Erythroblast (primary cell): ENCODE measurements around the gene MAP3K2.

ENCODE experiments used
- DNase-seq, 2 experiments: peaks; one replicate each; lab custom pipeline; 2025; lab: John Stamatoyannopoulos, UW
- GATA1 ChIP-seq: IDR thresholded peaks from 2 replicates; pipeline ENCODE4 v1.6.1; 2011; ENCODE audit warnings: low read depth, mild to moderate bottlenecking, control low read depth, low read length, moderate library complexity
- POLR2A ChIP-seq: IDR thresholded peaks from 2 replicates; pipeline ENCODE4 v1.6.1; 2011; ENCODE audit warnings: mild to moderate bottlenecking, low read length

MAP3K2 gene

DNA sequence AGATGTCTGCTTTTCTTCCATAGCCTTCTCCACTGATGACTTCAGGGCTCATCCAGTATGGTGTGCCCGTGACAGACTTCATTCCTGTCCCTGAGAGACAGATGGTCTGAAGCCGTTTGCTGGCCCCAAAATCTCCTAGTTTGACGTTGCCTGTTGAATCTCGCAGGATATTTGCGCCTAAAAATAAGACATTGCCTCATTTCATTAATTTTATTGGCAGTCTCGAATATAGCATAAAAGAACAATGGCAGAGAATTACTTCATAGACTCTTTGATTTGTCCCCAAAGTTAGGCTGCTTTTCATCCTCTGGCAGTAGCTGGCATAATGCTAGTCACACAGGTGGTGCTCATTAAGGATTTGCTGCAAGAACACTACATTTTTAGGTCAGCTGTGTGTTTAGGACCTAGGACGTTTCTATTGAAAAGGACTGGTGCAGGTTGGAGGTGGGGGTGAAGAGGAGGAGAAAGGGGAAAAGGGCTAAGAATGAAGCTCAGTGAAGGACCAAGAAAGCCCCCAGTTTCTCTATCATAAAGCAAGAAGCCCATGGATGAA lies 79.1 kb downstream of the MAP3K2 start:
- no peak for DNase-seq
- TF ChIP-seq GATA1: no peak
- TF ChIP-seq POLR2A: no peak

GRCh38 chr2:127305990-127306585 lies 81.7 kb downstream of the MAP3K2 start:
- no peak for DNase-seq
- TF ChIP-seq POLR2A (no peak), GATA1 (no peak)

DNA sequence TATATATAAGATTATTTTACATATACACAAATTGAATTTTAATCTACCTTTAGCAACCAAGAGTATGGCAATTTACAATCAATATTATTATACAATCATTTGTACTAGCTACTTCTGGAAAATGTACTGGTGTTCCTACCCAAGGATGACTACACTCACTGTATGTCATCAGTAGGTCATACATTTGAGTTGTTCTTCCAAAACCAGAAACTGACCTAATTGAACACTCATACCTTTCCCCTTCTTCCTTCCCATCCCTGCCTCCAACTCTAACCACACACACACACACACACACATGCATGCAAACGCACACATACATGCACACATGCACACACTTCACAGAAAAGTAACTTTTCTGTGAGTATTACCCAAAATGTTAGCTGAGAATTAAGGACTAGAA lies 85.6 kb downstream of the MAP3K2 start:
- DNase-seq: no peak
- TF ChIP-seq GATA1: no peak
- no peak for TF ChIP-seq POLR2A

- TF ChIP-seq GATA1 (no peak), POLR2A (peak; percentile 79)
- peak; percentile 87 for DNase-seq
These were observed 93.8 kb downstream of the MAP3K2 start, which contains the start of gene ERCC3 for GRCh38 chr2:127293748-127294562. TSS of gene ERCC3 (minus strand) at chr2:127294144. CDS start at chr2:127294081, 63 bp downstream.

- TF ChIP-seq GATA1: no peak
- TF ChIP-seq POLR2A: no peak
- no peak for DNase-seq
These were observed 94.4 kb downstream of the MAP3K2 start for GRCh38 chr2:127293386-127293747.

- DNase-seq: no peak
- TF ChIP-seq POLR2A: no peak
- no peak for TF ChIP-seq GATA1
These were observed 99.5 kb downstream of the MAP3K2 start for GRCh38 chr2:127288274-127288673.

DNA sequence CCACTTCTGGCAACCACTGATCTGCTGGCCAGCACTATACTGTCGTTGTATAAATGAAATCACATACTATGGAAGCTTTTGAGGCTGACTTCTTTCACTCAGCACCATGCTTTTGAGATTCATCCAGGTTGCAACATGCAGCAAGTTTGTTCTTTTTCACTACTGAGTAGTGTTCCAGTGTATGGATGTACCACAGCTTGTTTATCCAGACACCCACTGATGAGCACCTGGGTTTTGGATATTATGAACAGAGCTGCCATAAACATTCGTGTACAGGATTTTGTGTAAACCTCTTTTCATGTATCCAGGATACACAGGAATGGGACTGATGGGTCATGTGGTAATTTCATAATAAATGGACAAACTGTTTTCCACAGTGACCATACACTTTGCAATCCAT lies 104.5 kb downstream of the MAP3K2 start:
- DNase-seq: no peak
- TF ChIP-seq GATA1 (no peak), POLR2A (no peak)

GRCh38 chr2:127280693-127281092 lies 107.1 kb downstream of the MAP3K2 start:
- no peak for DNase-seq
- no peak for TF ChIP-seq POLR2A
- TF ChIP-seq GATA1: no peak

GRCh38 chr2:127279781-127280180 lies 108.0 kb downstream of the MAP3K2 start:
- no peak for DNase-seq
- TF ChIP-seq POLR2A (no peak), GATA1 (no peak)

GRCh38 chr2:127278959-127279358 lies 108.8 kb downstream of the MAP3K2 start:
- no peak for DNase-seq
- TF ChIP-seq GATA1 (no peak), POLR2A (no peak)

DNA sequence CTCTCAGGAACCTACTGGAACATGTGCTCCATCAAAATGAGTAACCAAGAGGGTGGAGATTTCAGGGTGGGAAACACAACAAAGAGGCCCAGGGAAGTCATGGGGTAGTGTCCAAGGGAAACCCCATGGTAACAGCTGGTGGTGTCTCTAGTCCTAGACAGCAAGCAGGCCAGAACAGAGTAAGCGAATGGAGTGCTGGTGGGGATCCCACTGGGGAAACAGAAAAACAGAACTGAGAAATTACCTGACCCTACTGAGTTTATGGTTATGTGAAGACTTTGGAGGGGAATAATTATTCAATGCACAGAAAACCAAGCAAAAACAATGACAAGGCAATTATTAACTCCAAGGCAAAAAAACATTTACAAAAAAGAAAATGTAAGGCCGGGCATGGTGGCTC lies 110.7 kb downstream of the MAP3K2 start:
- DNase-seq: peak; percentile 10 to 34
- no peak for TF ChIP-seq GATA1
- no peak for TF ChIP-seq POLR2A

DNA sequence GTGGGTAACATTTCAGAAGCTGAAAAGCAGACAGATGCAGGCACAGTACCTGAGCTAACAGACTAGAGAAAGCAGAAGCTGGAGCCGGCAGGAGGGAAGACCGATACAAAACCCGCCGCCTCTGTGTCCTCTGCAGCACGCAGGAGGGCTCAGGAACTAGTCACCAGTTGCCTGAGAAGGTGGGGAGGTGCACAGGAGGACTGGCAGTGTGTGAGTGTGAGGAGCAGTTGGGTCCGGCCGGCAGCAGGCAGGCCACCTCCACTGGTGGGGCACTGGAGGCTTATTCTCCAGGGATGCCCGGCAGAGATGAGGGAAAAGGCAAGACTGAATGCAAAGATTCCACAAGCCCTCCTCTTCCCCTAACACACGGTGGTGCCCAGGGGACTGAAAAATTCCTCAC lies 112.0 kb downstream of the MAP3K2 start:
- TF ChIP-seq POLR2A (no peak), GATA1 (no peak)
- no peak for DNase-seq

DNA sequence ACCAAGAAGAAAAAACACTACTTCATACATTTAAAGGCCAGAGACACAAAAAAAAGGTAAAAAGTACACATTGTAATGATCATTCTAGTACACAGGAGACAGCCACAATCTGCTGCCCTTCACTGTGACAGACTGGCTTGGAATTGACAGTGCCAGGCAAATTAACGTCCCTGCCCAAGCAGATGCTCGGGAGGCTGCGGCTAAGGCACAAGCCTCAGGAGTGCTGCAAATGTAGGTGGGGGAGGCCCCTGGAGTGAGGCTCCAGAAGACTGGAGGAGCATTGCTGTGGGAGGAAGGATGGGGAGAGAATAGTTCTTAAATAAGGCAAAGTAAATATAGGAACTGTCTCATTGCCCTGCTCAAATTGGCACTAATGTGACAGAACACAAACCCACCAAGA lies 112.4 kb downstream of the MAP3K2 start:
- no peak for DNase-seq
- TF ChIP-seq POLR2A: no peak
- TF ChIP-seq GATA1: no peak

- TF ChIP-seq POLR2A: no peak
- no peak for TF ChIP-seq GATA1
- DNase-seq: peak in 1 of 2 experiments; percentile 4
These were observed 117.1 kb downstream of the MAP3K2 start for GRCh38 chr2:127270663-127271062.
